HepG2 (cell line): ENCODE measurements around the gene MAEA. TPM values are rescaled to one million over a fixed set of nuclear protein-coding genes. Genes with fewer than 3 reads are reported as not detected.

Source experiments
- BCL3 ChIP-seq: sonication (generic); formaldehyde crosslinking; IDR thresholded peaks from 2 replicates; pipeline ENCODE4 v1.5.1; 2020; ENCODE audit warnings: mild to moderate bottlenecking, missing genetic modification reagents, moderate library complexity
- ETV5 ChIP-seq: IDR thresholded peaks from 2 replicates; pipeline ENCODE4 v1.6.1; 2018; ENCODE audit warnings: missing biosample characterization, missing genetic modification reagents, inconsistent platforms, borderline replicate concordance
- GABPB1 ChIP-seq: IDR thresholded peaks from 2 replicates; pipeline ENCODE4 v1.6.1; 2016; ENCODE audit warnings: mild to moderate bottlenecking, missing genetic modification reagents, moderate library complexity, missing compliant biosample characterization
- KLF16 ChIP-seq, 2 experiments: sonication (generic) in 1 of 2; formaldehyde crosslinking in 1 of 2; IDR thresholded peaks; 2 replicates each; pipeline versions ENCODE4 v1.6.1 to v1.8.0; 2016 to 2023; ENCODE audit warnings: missing genetic modification reagents in 2 of 2, missing compliant biosample characterization in 1 of 2
- MXD4 ChIP-seq: IDR thresholded peaks from 2 replicates; pipeline ENCODE4 v1.6.1; 2016; ENCODE audit warnings: mild to moderate bottlenecking, missing biosample characterization, missing genetic modification reagents
- PHF20 ChIP-seq: sonication (generic); formaldehyde crosslinking; IDR thresholded peaks from 2 replicates; pipeline ENCODE4 v1.5.0; 2020; ENCODE audit warnings: mild to moderate bottlenecking, missing genetic modification reagents
- SAP130 ChIP-seq: IDR thresholded peaks from 2 replicates; pipeline ENCODE4 v1.6.1; 2016; ENCODE audit warnings: low read depth
- SIN3B ChIP-seq: fragments of 150-350 bp; IDR thresholded peaks from 2 replicates; pipeline ENCODE4 v1.6.1; 2014; ENCODE audit warnings: low read length
- SRSF1 ChIP-seq: fragments of 200-400 bp; formaldehyde crosslinking; optimal IDR thresholded peaks from 2 replicates; pipeline ENCODE3; 2017; ENCODE audit warnings: mild to moderate bottlenecking, low read depth, low read length, moderate library complexity
- YEATS4 ChIP-seq: sonication (generic); formaldehyde crosslinking; IDR thresholded peaks from 2 replicates; pipeline ENCODE4 v1.4.0; 2020; ENCODE audit warnings: missing genetic modification reagents, borderline replicate concordance
- ZBTB21 ChIP-seq: sonication (generic); formaldehyde crosslinking; IDR thresholded peaks from 2 replicates; pipeline ENCODE4 v1.4.0; 2020; ENCODE audit warnings: missing genetic modification reagents
- ZBTB39 ChIP-seq: sonication (generic); formaldehyde crosslinking; IDR thresholded peaks from 2 replicates; pipeline ENCODE4 v1.5.0; 2020; ENCODE audit warnings: missing genetic modification reagents
- ZC3H13 ChIP-seq: sonication (generic); formaldehyde crosslinking; IDR thresholded peaks from 2 replicates; pipeline ENCODE4 v1.8.1; 2023; ENCODE audit warnings: mild to moderate bottlenecking, missing genetic modification reagents, moderate library complexity
- ZFP36L1 ChIP-seq: sonication (generic); formaldehyde crosslinking; IDR thresholded peaks from 2 replicates; pipeline ENCODE4 v1.8.0; 2022; ENCODE audit warnings: mild to moderate bottlenecking, missing genetic modification reagents, moderate library complexity
- ZFP37 ChIP-seq: sonication (generic); formaldehyde crosslinking; IDR thresholded peaks from 2 replicates; pipeline ENCODE4 v1.4.0; 2020; ENCODE audit warnings: missing genetic modification reagents, borderline replicate concordance
- ZNF121 ChIP-seq: sonication (generic); formaldehyde crosslinking; IDR thresholded peaks from 2 replicates; pipeline ENCODE4 v1.5.0; 2020; ENCODE audit warnings: mild to moderate bottlenecking, missing genetic modification reagents
- ZNF17 ChIP-seq: sonication (generic); formaldehyde crosslinking; IDR thresholded peaks from 2 replicates; pipeline ENCODE4 v1.5.0; 2020; ENCODE audit warnings: mild to moderate bottlenecking, missing genetic modification reagents
- ZNF33B ChIP-seq: sonication (generic); formaldehyde crosslinking; IDR thresholded peaks from 2 replicates; pipeline ENCODE4 v1.5.1; 2020; ENCODE audit warnings: mild to moderate bottlenecking, missing genetic modification reagents
- ZNF354B ChIP-seq: sonication (generic); formaldehyde crosslinking; IDR thresholded peaks from 2 replicates; pipeline ENCODE4 v1.8.0; 2022; ENCODE audit warnings: mild to moderate bottlenecking, missing genetic modification reagents
- ZNF383 ChIP-seq: sonication (generic); formaldehyde crosslinking; IDR thresholded peaks from 2 replicates; pipeline ENCODE4 v1.4.0; 2020; ENCODE audit warnings: missing genetic modification reagents, mild to moderate bottlenecking, borderline replicate concordance
- ZNF430 ChIP-seq: sonication (generic); formaldehyde crosslinking; IDR thresholded peaks from 2 replicates; pipeline ENCODE4 v1.9.0; 2021; ENCODE audit warnings: mild to moderate bottlenecking, missing genetic modification reagents
- polyA plus RNA-seq, 8 experiments: library from polyadenylated mRNA; depleted of rRNA in 3 of 8; stranded (reverse) in 7 of 8; unstranded in 1 of 8; fragments of >200 nt; fragmentation: Illumina TruSeq in 4 of 8; extraction: Trizol in 4 of 8; gene quantifications; 2 replicates each; pipeline versions ENCODE4 v1.2.1 to v1.2.3, GENCODE V29; 2011 to 2016; ENCODE audit warnings: low read depth in 4 of 8, missing spikeins in 1 of 8, mixed read lengths in 1 of 8; ENCODE audit not compliant: insufficient read depth in 1 of 8
- total RNA-seq, 5 experiments: library from RNA; depleted of rRNA; stranded (reverse); fragments of >200 nt; fragmentation: Illumina TruSeq; extraction: Trizol; gene quantifications; 2 replicates each; pipeline ENCODE4 v1.2.3, GENCODE V29; 2016; ENCODE audit warnings: low read depth in 1 of 5
- TF ChIP-seq, protein P1 (sequence below): sonication (generic); formaldehyde crosslinking; IDR thresholded peaks from 2 replicates; pipeline ENCODE4 v1.4.0; 2020; ENCODE audit warnings: missing genetic modification reagents
- TF ChIP-seq, protein P2 (sequence below): sonication (generic); formaldehyde crosslinking; IDR thresholded peaks from 2 replicates; pipeline ENCODE4 v1.5.0; 2020; ENCODE audit warnings: missing genetic modification reagents

The MAEA gene
- total and polyA plus RNA-seq, 2 of the 13 experiments (the other 11 are each of a cell fraction or from before 2014, with no cell fraction given), result 52.0 to 57.1 TPM

GRCh38 chr4:1289207-1290164 is at the start of gene MAEA (continued):
- TF ChIP-seq ZNF354B (CRISPR knock-in tag) (no peak), ZC3H13 (CRISPR knock-in tag) (peak; percentile 89), ZNF17 (no peak), ZNF121 (CRISPR knock-in tag) (no peak), ZNF430 (CRISPR knock-in tag) (peak; percentile 78; the same call in 1 of the 2 replicates), ZBTB21 (CRISPR knock-in tag) (no peak), ZBTB39 (CRISPR knock-in tag) (no peak), SAP130 (CRISPR knock-in tag) (peak; percentile 98), ETV5 (CRISPR knock-in tag) (peak; percentile 37; the same call in 1 of the 2 replicates), YEATS4 (CRISPR knock-in tag) (peak; percentile 61; the same call in 1 of the 2 replicates), MXD4 (CRISPR knock-in tag) (peak; percentile 71), PHF20 (CRISPR knock-in tag) (peak; percentile 78; the same call in 1 of the 2 replicates), ZFP36L1 (CRISPR knock-in tag) (peak; percentile 63; the same call in 1 of the 2 replicates), SRSF1 (peak; percentile 59), ZNF383 (CRISPR knock-in tag) (no peak), BCL3 (CRISPR knock-in tag) (peak; percentile 90), GABPB1 (peak; percentile 95), ZFP37 (CRISPR knock-in tag) (no peak), ZNF33B (CRISPR knock-in tag) (no peak), SIN3B (peak; percentile 76), KLF16 (CRISPR knock-in tag; IDR thresholded peaks at IDR 0.05) (peak in 1 of 2 experiments; percentile 78; a peak in 2 of 4 replicates)
- TF ChIP-seq, protein P1, sequence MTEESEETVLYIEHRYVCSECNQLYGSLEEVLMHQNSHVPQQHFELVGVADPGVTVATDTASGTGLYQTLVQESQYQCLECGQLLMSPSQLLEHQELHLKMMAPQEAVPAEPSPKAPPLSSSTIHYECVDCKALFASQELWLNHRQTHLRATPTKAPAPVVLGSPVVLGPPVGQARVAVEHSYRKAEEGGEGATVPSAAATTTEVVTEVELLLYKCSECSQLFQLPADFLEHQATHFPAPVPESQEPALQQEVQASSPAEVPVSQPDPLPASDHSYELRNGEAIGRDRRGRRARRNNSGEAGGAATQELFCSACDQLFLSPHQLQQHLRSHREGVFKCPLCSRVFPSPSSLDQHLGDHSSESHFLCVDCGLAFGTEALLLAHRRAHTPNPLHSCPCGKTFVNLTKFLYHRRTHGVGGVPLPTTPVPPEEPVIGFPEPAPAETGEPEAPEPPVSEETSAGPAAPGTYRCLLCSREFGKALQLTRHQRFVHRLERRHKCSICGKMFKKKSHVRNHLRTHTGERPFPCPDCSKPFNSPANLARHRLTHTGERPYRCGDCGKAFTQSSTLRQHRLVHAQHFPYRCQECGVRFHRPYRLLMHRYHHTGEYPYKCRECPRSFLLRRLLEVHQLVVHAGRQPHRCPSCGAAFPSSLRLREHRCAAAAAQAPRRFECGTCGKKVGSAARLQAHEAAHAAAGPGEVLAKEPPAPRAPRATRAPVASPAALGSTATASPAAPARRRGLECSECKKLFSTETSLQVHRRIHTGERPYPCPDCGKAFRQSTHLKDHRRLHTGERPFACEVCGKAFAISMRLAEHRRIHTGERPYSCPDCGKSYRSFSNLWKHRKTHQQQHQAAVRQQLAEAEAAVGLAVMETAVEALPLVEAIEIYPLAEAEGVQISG (CRISPR knock-in tag), result peak; percentile 83
- TF ChIP-seq, protein P2, sequence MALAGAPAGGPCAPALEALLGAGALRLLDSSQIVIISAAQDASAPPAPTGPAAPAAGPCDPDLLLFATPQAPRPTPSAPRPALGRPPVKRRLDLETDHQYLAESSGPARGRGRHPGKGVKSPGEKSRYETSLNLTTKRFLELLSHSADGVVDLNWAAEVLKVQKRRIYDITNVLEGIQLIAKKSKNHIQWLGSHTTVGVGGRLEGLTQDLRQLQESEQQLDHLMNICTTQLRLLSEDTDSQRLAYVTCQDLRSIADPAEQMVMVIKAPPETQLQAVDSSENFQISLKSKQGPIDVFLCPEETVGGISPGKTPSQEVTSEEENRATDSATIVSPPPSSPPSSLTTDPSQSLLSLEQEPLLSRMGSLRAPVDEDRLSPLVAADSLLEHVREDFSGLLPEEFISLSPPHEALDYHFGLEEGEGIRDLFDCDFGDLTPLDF (CRISPR knock-in tag), result peak; percentile 88
